NCI-H187 (cell line): ENCODE data around the gene RMI2.

Source experiments
- DNase-seq, 2 experiments: peaks; one replicate each; lab custom pipeline; 2025; lab: John Stamatoyannopoulos, UW

Gene RMI2

DNA sequence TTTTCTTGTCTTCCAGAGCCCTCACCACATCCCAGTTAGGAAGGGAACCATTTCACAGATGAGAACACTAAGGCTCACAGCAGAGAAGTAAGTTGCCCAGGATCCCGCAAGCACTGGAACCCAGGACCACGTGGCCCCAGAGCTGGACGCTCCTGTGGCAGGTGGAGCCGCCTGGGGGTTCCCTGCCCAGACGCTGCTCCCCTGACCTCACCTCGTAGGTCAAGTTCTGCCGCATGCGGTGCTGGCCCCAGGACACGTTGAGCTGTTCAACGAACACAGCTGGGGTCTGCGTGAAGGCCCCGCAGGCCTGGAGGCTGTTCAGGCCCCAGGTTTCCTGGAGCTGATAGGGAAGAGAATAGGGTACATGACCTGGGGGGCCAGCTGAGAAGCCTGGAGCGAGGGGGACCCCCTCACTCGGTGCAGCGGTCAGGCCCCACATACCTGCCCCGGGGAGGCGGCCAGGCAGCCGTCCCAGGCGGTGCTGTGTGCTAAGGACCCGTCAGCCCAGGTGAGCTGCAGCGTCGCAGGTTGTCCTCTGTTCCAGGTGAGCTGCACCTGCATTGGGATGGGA lies 54.1 kb downstream of the RMI2 start:
- DNase-seq: no peak

DNA sequence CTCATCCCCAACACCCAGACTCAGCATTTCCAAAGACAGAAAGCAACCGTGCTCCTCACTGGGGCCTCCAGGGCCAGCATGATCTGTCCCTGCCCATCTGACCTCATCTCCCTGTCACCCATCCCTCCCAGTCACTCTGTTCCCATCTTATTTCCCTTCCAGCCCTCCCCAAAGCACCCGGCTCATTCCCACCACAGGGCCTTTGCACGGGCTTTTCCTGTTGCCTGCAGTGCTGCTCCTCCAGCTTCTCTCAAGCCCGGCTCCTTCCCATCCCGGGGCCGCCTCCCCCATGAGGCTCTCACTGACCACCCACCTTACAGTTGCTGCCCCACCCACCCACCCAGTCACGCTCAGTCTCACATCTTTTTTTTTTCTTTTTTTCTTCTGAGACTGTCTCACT lies 54.8 kb downstream of the RMI2 start:
- no peak for DNase-seq
